RWPE1 (cell line): Measurements from ENCODE around the gene PCGF2.
A peak's percentile ranks its signal among the peaks of the same experiment; 100 is the strongest.

Source experiments
- CTCF ChIA-PET: fragments of 350-600 bp; sonication (Branson Sonifier 250); formaldehyde crosslinking; extraction: SDS; loops from one replicate; lab custom pipeline; 2021; lab: Yijun Ruan, JAX
- POLR2A ChIA-PET: fragments of 400-600 bp; formaldehyde crosslinking; extraction: SDS; loops from one replicate; lab custom pipeline; 2020; ENCODE audit warnings: antibody characterized with exemption; ENCODE audit not compliant: low non-redundant PET; lab: Yijun Ruan, JAX
- DNase-seq: peaks from one replicate; pipeline ENCODE4 v3.0.0; 2012; ENCODE audit warnings: low spot score
- H3K27ac ChIP-seq: fragments of 450-650 bp; 2 replicates; pipeline ENCODE4 v1.5.1; 2017
- CTCF ChIP-seq: fragments of 450-650 bp; conservative IDR thresholded peaks from 2 replicates; pipeline ENCODE4 v1.5.1; 2017; ENCODE audit warnings: low read depth, mild to moderate bottlenecking

PCGF2 gene

GRCh38 chr17:38709864-38710603, 38.1 kb downstream of the PCGF2 start:
- peak overlapping the region; percentile 49 for H3K27ac ChIP-seq
- POLR2A ChIA-PET, result interaction anchor here (1.0 kb wide), 1 partner anchor 23 kb away, joined by 4 read pairs; no protein-coding TSS in a partner anchor
- DNase-seq, result no peak
- CTCF ChIA-PET, result interaction anchor here (0.5 to 1.2 kb wide), 3 partner anchors 12 to 33 kb away, joined by 3 to 4 read pairs (median 3); no protein-coding TSS in a partner anchor
- no peak for TF ChIP-seq CTCF

- POLR2A ChIA-PET, result interaction anchor here (1.0 kb wide), 1 partner anchor 22 kb away, joined by 4 read pairs; no protein-coding TSS in a partner anchor
- H3K27ac ChIP-seq, result 0 out of 2 replicates have a peak overlapping the region, but pooled peaks have one; percentile 16
- TF ChIP-seq CTCF, result no peak
- no peak for DNase-seq
- CTCF ChIA-PET, result interaction anchor here (0.5 to 0.6 kb wide), 2 partner anchors 12 to 35 kb away, joined by 3 to 4 read pairs; no protein-coding TSS in a partner anchor
Measured at GRCh38 chr17:38709104-38709820, 38.9 kb downstream of the PCGF2 start.

GRCh38 chr17:38707678-38708351, 40.3 kb downstream of the PCGF2 start:
- ChIA-PET POLR2A (no interaction called here), CTCF (interaction anchor here (0.7 kb wide), 1 partner anchor 1495 kb away, joined by 6 read pairs; no protein-coding TSS in a partner anchor)
- no peak for DNase-seq
- H3K27ac ChIP-seq, result peak overlapping the region; percentile 93
- TF ChIP-seq CTCF, result no peak

- H3K27ac ChIP-seq, result peak overlapping the region; percentile 93
- ChIA-PET CTCF (interaction anchor here (0.6 to 0.7 kb wide), 2 partner anchors 11 to 1494 kb away, joined by 3 to 6 read pairs; no protein-coding TSS in a partner anchor), POLR2A (interaction anchor here (0.9 kb wide), 1 partner anchor 10 kb away, joined by 3 read pairs; no protein-coding TSS in a partner anchor)
- no peak for DNase-seq
- TF ChIP-seq CTCF, result no peak
Measured at GRCh38 chr17:38706505-38707216, 41.5 kb downstream of the PCGF2 start.

- peak; percentile 59 for DNase-seq
- TF ChIP-seq CTCF, result no peak
- POLR2A ChIA-PET, result interaction anchor here (0.9 kb wide), 1 partner anchor 11 kb away, joined by 3 read pairs; no protein-coding TSS in a partner anchor
- CTCF ChIA-PET, result interaction anchor here (0.6 to 2.1 kb wide), 2 partner anchors 29 to 274 kb away, joined by 3 to 10 read pairs; no protein-coding TSS in a partner anchor
- H3K27ac ChIP-seq, result peak overlapping the region; percentile 93
Measured at GRCh38 chr17:38705803-38706504, 42.2 kb downstream of the PCGF2 start.
